ENCODE data around the gene HCRTR1. TPM values are rescaled to one million over a fixed set of nuclear protein-coding genes. Genes with fewer than 3 reads are reported as not detected.

HCRTR1 gene
- total and polyA plus RNA-seq, 2 of the 8 experiments (the other 6 are each of a cell fraction or from before 2014, with no cell fraction given) = 0.35 to 0.39 TPM

DNA sequence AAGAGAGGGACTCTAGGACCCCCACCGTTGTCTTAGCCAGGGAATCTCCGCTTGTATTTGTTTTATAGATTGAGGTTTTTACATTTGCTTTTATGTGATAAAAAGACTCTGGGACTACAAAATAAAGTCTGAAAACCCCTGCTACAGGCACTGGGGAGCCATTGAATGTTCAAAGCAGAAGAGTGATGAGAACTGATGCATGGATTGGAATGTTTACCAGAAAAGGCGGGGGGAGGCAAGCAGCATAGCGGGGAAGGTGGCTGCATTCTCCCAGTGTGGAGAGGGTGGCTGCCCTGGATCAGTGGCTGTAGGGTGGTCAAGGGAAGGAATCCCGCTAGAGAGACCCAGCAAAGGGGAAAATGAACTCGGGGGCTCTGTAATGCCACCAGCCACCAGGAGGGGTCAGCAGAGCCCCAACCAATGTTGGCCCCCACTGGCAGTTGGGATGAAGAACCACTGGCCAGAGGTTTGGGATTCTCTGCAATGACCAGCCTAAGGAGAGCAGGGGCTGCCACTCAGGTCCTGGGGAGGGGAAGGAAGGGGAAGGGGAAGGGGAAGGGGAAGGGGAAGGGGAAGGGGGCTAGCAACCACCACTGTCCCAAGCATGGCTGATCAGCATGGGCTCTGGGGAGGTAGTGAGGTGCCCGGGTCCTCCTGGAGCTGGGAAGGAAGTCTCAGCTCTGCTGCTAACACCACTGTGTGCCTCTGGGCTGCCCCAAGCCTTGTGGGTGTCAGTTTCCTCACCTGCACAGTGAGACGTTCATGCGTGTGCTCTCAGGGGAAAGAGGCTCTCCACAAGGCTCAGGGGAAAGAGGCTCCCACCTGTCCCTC is 46.3 kb downstream of the HCRTR1 start (continued):
- no peak for TF ChIP-seq EP300 (IDR thresholded peaks at IDR 0.05; ENCODE audit: borderline replicate concordance in 1 of 2, low read depth in 2 of 2, low read length in 2 of 2)
